ENCODE data around the gene FRY.

GRCh38 chr13:32033744-32034143 is 2.2 kb downstream of the FRY start:
- TF ChIP-seq CTCF (IDR thresholded peaks at IDR 0.05): no peak
- no peak for TF ChIP-seq POLR2A (IDR thresholded peaks at IDR 0.05)
- no peak for TF ChIP-seq POLR2AphosphoS5 (IDR thresholded peaks at IDR 0.05)
